ENCODE results near the gene ZSCAN26.
A peak's percentile ranks its signal among the peaks of the same experiment; 100 is the strongest.
"Not testable (repeated sequence)": the region's sequence is repeated elsewhere in the genome, so short reads cannot be mapped to it uniquely, and the experiment has no call there.

The ZSCAN26 gene

GRCh38 chr6:28258877-28259777, 7.8 kb upstream of the ZSCAN26 start, which contains the start of gene NKAPL:
Gene NKAPL, plus strand, starts transcription at chr6:28259297. Its CDS starts 75 bp downstream, at chr6:28259372.
- peak; percentile 78 for DNase-seq

DNA sequence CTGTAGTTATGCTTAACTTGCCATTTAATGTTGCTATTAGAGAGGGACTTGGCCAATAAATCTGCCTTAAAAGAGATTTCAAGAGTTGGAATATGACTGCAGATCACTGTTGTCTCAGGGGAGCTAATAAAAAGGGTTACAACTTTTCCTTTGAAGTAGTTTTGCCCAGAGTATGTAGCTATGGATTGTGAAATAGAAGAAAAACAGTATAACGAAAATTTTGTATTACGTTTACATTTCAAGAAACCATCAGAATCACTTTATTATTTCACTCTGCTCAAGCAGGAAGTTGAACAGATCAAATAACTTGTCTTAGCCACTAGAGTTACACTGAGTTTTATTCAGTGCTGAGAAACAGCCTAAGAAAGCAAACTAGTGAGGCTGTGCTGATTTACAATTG, 3.0 kb upstream of the ZSCAN26 start:
- DNase-seq, result no peak

DNA sequence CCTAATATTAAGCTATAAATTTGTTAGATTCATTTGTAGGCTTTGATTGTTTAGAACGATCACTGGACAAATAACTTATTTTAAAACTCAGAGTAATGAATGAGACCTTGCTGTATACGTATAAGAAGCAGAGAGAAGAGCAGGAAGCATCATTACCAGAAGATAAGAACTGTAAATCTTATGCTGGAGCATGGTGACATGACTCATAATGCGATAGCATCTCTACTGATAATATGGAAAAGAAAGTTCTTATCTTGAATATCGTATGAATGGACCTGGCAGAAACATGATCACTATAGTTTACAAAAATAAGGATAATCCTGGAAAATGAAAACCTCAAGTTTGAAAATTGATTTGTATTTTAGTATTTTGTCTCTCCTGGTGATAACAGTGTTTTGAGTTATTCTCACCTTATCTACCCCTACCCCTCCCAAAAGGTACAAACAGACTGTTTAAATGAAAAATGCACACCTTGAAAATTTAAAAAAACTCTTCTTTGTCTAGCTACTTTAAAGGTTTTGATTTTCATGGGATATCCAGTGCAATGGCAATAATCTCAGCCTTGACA, 2.0 kb upstream of the ZSCAN26 start:
- no peak for DNase-seq

- DNase-seq, result no peak
Observed at GRCh38 chr6:28266563-28266961, 381 bp upstream of the ZSCAN26 start.

DNA sequence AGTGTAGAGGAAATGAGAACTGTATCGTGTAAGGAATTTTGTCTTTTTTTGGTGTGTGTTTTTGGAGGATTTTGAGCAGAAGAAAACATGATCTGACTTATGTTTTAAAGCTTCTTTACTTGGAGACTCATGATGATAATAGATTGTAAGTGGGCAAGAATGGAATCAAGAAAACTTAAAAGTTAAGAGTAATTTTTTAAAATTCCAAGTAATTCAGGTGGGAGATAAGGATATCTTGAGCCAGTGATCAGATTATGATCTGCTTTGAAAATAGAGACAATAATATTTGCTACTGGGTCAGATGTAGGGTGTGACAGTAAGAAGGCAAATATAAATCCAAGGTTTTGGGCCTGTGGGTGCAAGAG, 734 bp downstream of the ZSCAN26 start:
- DNase-seq, result no peak

GRCh38 chr6:28269492-28269891, 2.5 kb downstream of the ZSCAN26 start:
- no peak for DNase-seq

DNA sequence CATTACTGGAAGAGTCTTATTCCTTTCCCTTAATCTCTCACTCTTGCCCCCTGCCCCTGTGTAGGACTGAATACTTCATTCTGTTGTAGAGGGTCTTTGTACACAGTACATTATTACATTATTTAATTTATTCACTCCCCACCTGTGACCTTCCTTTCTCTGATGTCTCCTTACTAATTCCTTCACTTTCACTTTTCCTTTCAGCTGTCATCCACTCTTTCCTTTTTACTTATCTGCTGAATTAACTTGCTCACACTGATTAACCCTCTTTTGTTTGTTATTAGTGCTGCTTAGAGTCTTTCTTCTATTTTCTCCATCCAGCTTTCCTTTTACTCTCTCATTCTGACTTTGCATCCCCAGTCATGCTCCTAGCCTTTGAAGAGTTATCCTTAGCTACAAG, 7.9 kb downstream of the ZSCAN26 start:
- DNase-seq, result no peak

DNA sequence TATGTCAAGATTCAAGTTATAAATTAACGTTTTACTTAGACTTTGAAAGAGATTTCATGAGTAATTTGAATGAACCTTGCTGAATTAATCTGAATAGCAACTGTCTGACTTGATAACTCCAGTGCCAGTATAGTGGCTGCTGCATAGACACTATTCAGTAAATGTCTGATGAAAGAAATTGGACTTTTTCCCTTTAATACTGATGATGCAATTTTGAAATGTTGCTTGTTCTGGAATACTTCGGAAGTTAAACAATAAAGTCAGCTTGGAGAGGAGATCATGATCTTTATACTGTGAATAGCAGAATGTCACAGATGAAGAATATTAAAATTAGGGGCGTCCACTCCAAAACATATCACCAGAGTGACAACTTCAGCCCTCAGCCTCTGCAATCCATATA, 10.8 kb downstream of the ZSCAN26 start:
- DNase-seq, result no peak

GRCh38 chr6:28280595-28281287, 13.8 kb downstream of the ZSCAN26 start:
- DNase-seq, result no peak

DNA sequence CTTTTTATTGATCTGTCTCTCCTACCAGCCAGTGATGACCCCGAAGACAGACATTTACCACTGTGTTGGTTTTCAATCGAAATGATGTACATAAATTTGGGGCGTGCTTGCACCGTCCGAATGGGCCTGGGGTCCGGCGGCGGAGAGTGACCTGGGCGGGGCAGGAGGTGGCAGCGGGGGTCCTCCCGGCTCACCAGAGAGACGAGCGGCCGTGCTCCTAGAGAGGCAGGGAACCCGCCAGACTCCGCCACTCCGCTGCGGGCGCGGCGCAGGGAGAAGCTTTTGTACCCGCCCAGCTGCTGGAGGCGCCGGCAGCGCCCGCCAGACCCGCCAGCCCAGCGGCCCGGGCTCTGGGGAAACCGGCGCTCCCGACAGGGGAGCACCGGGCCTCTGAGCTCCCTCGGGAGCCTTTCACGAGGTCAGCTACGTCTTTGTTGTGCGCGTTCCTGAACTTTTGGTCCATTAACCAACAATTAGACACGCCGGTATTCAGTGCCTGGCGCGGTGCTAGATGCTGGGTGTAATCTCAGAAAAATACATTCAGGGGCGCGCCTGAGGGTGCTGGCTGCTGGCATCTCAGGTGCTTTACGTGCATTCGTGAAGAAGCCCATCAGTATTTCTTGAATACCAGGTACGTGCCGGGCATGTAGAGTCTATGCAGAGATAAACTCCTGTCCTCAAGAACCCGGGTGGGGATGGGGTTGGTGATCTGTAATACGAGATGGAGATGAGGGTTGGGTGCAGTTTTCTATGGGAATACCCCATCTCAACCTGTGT, 14.5 kb downstream of the ZSCAN26 start, which contains the start of gene PGBD1:
Gene PGBD1 (plus strand): TSS at position 285 of the 777 bp plus-strand sequence. CDS start 2,242 bp downstream, outside the sequence.
- peak; percentile 47 for DNase-seq

DNA sequence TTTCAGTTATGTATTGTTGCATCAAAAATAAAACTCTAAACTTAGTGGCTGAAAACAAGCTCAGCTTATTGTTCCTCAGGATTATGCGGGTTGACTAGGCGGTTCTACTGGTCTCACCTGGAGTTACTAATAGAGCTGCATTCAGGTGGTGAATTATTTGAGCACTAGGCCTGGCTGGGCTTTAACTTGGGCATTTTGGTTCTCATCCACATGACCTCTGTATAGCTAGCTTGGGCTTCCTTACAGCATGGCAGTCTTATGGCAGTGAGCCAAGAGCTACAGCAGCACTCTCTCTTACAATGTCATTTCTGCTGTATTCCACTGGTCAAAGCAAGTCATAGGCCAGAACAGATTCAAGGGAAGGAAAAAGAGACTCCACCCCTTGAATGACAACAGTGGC, 16.0 kb downstream of the ZSCAN26 start:
- DNase-seq, result no peak

DNA sequence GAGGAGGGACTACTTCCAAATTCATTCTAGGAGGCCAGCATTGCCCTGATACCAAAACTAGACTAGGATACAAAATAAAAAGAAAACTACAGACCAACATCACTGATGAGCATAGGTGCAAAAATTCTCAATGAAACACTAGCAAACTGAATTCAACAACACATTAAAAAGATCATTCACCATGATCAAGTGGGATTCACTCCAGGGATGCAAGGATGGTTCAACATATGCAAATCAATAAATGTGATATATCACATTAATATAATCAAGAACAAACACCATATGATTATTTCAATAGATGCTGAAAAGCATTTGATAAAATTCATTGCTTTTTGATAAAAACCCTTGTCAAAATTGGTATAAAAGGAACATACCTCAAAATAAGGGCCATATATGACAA, 24.6 kb downstream of the ZSCAN26 start:
- DNase-seq, result no peak

GRCh38 chr6:28295326-28295725, 28.4 kb downstream of the ZSCAN26 start:
- DNase-seq, result no peak

DNA sequence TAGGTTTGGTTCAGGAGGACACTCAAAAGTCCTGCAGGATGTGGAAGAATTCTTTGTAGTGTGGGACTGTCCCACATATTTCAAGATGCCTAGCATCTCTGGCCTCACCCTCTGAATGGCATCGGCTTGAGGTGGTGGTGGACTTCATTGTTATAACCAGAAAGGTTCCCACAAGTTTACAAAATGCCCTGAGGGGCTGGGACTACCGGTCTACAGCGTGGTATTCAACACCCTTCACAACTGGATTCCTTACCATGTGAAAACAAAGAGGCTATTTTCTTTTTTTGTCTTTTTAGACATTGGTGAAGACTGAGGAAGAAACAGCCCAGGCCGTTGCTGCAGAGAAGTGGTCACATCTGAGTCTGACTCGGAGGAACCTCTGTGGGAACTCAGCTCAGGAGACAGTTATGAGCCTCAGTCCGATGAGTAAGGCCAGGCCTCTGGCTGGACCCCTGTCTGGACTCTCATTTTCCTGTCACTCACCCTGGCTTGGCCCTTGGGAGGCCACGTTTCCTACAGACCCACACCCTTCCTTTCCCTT, 29.6 kb downstream of the ZSCAN26 start:
- DNase-seq, result no peak

GRCh38 chr6:28303570-28303969, 36.6 kb downstream of the ZSCAN26 start:
- DNase-seq, result no peak

- DNase-seq, result not testable (repeated sequence)
Observed at GRCh38 chr6:28306363-28306762, 39.4 kb downstream of the ZSCAN26 start.

DNA sequence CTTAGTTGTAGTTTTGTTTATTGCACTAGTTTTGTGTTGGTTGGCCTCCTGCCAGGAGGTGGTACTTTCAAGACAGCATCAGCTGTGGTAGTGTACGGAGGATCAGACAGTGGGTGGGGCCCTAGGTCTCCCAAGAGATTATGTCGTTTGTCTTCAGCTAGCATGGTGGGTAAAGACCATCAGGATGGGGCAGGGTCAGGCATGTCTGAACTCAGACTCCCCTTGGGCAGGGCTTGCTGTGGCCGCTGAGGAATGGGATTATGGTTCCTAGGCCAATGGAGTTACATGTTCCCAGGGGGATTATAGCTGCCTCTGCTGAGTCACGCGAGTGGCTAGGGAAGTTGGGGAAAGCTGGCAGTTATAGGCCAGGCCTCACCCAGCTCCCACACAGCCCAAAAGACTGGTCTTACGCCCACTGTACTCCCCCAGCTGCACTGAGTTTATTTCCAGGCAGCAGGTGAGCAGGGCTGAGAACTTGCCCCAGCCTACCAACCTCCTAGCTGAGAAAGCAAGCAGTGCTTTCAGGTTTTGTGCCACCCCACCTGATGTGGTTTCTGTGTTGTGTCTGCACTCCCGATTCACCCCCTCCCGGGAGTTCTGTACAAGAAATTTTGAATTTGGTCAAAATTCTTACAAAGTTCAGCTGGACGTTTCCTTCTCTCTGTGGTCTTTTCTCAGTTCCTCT, 44.3 kb downstream of the ZSCAN26 start:
- DNase-seq, result no peak

DNA sequence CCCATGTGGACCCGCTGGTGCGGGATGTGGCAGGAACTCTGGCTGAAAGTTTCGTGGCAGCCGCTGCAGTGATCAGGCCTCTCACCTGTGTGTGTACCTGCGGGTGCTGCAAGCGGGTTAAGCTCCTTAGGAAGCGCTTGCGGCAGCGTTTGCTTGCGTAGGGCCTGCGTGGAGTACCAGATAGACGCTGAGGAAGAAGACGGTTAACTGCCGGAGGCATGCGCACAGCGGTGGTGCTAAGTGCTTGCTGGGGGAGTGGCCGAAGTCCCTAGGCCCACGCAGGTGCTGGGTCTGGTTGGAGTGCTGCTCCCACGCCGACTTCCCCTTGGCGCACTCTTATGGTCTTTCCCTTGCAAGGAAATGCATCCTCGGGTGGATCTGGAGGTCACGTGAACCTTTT, 46.0 kb downstream of the ZSCAN26 start:
- no peak for DNase-seq

- no peak for DNase-seq
Observed at GRCh38 chr6:28315628-28316027, 48.7 kb downstream of the ZSCAN26 start.

DNA sequence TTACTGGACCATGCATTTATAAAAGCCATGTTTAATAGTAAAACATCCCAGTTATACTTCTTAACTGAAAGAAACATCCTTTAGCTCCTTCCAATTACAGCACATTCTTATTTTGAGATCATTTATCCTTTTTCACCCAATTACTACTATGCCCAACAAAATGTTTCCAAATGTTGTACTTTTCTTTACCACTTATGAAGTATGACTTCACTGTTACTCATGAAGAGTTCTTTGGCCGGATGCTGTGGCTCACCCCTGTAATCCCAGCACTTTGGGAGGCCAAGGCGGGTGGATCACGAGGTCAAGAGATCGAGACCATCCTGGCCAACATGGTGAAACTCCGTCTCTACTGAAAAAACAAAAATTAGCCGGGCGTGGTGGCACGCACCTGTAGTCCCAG, 50.9 kb downstream of the ZSCAN26 start:
- DNase-seq, result not testable (repeated sequence)

DNA sequence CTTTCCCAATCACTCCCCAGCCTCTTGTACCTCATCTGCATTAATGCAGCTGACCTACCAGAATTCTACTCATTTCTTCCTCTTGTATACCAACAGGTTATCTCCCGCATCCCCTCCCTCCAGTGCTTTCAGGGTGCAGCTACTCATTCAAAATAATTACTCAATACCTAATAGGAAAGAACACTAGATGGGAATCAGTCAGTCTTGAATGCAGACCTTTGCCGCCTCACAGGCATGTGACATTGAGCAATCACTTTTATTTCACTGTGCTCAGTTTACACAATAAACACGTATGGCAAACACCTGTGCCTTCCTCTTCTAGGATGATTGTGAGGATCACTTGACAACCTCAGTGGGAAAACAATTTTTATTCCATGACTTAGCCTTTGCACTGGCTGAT, 55.7 kb downstream of the ZSCAN26 start:
- DNase-seq, result no peak

- DNase-seq, result no peak
Observed at GRCh38 chr6:28323813-28324424, 57.0 kb downstream of the ZSCAN26 start.
